Measurements from ENCODE around the gene DNMT1. TPM values are rescaled to one million over a fixed set of nuclear protein-coding genes. Genes with fewer than 3 reads are reported as not detected.

DNMT1 gene
- total RNA-seq, 1 donor from 2014 or later: 25.1 TPM

- ATAC-seq (no peak), DNase-seq (no peak)
- intact Hi-C loops (cut with micrococcal nuclease): no loop called here
These were observed 87.5 kb downstream of the DNMT1 start for GRCh38 chr19:10107254-10107653.

- intact Hi-C loops (cut with micrococcal nuclease): no loop called here
- peak; percentile 98 for ATAC-seq
- DNase-seq: peak; percentile 98
These were observed 88.4 kb downstream of the DNMT1 start, which contains the start of gene PPAN for GRCh38 chr19:10106100-10106936. Gene PPAN, plus strand, starts transcription at chr19:10106362. Its CDS starts 33 bp downstream, at chr19:10106395.

- ATAC-seq (peak; percentile 2), DNase-seq (no peak)
- intact Hi-C loops (cut with micrococcal nuclease): no loop called here
These were observed 89.1 kb downstream of the DNMT1 start for GRCh38 chr19:10105509-10106099.

GRCh38 chr19:10104665-10105508 is 89.9 kb downstream of the DNMT1 start:
- intact Hi-C loops (cut with micrococcal nuclease): no loop called here
- ATAC-seq (no peak), DNase-seq (no peak)

GRCh38 chr19:10104130-10104513 is 90.6 kb downstream of the DNMT1 start:
- intact Hi-C loops (cut with micrococcal nuclease): no loop called here
- ATAC-seq (no peak), DNase-seq (no peak)

- ATAC-seq: no peak
- no peak for DNase-seq
- intact Hi-C loops (cut with micrococcal nuclease): no loop called here
These were observed 91.9 kb downstream of the DNMT1 start for GRCh38 chr19:10102787-10103236.

GRCh38 chr19:10100163-10100785 is 94.5 kb downstream of the DNMT1 start:
- no peak for DNase-seq
- intact Hi-C loops (cut with micrococcal nuclease): no loop called here
- ATAC-seq: no peak

GRCh38 chr19:10096615-10096963 is 98.2 kb downstream of the DNMT1 start:
- no peak for ATAC-seq
- intact Hi-C loops (cut with micrococcal nuclease): no loop called here
- DNase-seq: peak; percentile 53

- ATAC-seq (peak; percentile 90), DNase-seq (peak; percentile 95)
- intact Hi-C loops (cut with micrococcal nuclease): no loop called here
These were observed 98.7 kb downstream of the DNMT1 start for GRCh38 chr19:10095948-10096614.

- no peak for ATAC-seq
These were observed 99.2 kb downstream of the DNMT1 start for GRCh38 chr19:10095622-10095947.

GRCh38 chr19:10093295-10094186 is 101.2 kb downstream of the DNMT1 start:
- intact Hi-C loops (cut with micrococcal nuclease): no loop called here
- no peak for DNase-seq
- no peak for ATAC-seq

More at GRCh38 chr19:10095622-10095947, 99.2 kb downstream of the DNMT1 start:
- DNase-seq: no peak
- intact Hi-C loops (cut with micrococcal nuclease): no loop called here

GRCh38 chr19:10092648-10093294 is 102.0 kb downstream of the DNMT1 start:
- no peak for DNase-seq
- ATAC-seq: no peak

GRCh38 chr19:10091895-10092641 is 102.7 kb downstream of the DNMT1 start:
- no peak for DNase-seq
- intact Hi-C loops (cut with micrococcal nuclease): no loop called here
- no peak for ATAC-seq

More at GRCh38 chr19:10092648-10093294, 102.0 kb downstream of the DNMT1 start:
- intact Hi-C loops (cut with micrococcal nuclease): no loop called here

- no peak for ATAC-seq
- intact Hi-C loops (cut with micrococcal nuclease): no loop called here
- no peak for DNase-seq
These were observed 103.4 kb downstream of the DNMT1 start for GRCh38 chr19:10091370-10091687.

GRCh38 chr19:10089801-10090375 is 104.9 kb downstream of the DNMT1 start:
- ATAC-seq (no peak), DNase-seq (no peak)
- intact Hi-C loops (cut with micrococcal nuclease): no loop called here

- no peak for DNase-seq
- ATAC-seq: no peak
- intact Hi-C loops (cut with micrococcal nuclease): no loop called here
These were observed 105.7 kb downstream of the DNMT1 start for GRCh38 chr19:10088949-10089554.

All from left ventricle myocardium superior (tissue), 1 donor.